Spleen (tissue), 11 donors: ENCODE results near the gene GRK5. TPM values are rescaled to one million over a fixed set of nuclear protein-coding genes. Genes with fewer than 3 reads are reported as not detected.
A peak's percentile ranks its signal among the peaks of the same experiment; 100 is the strongest.
"Not testable (repeated sequence)": the region's sequence is repeated elsewhere in the genome, so short reads cannot be mapped to it uniquely, and the experiment has no call there.

Experiments used
- DNase-seq: peaks from one replicate; pipeline ENCODE4 v3.0.0-alpha.2; 2020
- H3K27ac ChIP-seq, 8 donors: fragments of 200-600 bp; sonication (generic) in 7 of 8; 1 replicate in 4 of 8; 2 replicates in 4 of 8; pipeline versions ENCODE4 v1.5.0 to v1.8.0; 2016 to 2021; ENCODE audit warnings: inconsistent platforms in 4 of 8, mild to moderate bottlenecking in 4 of 8, moderate library complexity in 1 of 8
- H3K27me3 ChIP-seq, 7 donors: fragments of 200-600 bp; sonication (generic) in 6 of 7; replicated peaks in 1 of 7; 1 replicate in 4 of 7; 2 replicates in 3 of 7; pipeline versions ENCODE4 v1.5.0 to v1.8.0; 2016 to 2021; ENCODE audit warnings: inconsistent platforms in 3 of 7, mild to moderate bottlenecking in 1 of 7
- H3K36me3 ChIP-seq, 6 donors: fragments of 200-600 bp; sonication (generic) in 5 of 6; 1 replicate in 4 of 6; 2 replicates in 2 of 6; pipeline versions ENCODE4 v1.5.0 to v1.8.0; 2016 to 2021; ENCODE audit warnings: inconsistent platforms in 2 of 6
- H3K4me1 ChIP-seq, 6 donors: fragments of 200-600 bp; sonication (generic) in 5 of 6; 1 replicate in 3 of 6; 2 replicates in 3 of 6; pipeline versions ENCODE4 v1.5.0 to v1.8.0; 2016 to 2021; ENCODE audit warnings: inconsistent platforms in 3 of 6
- H3K4me3 ChIP-seq, 8 donors: fragments of 200-600 bp; sonication (generic) in 7 of 8; 1 replicate in 4 of 8; 2 replicates in 4 of 8; pipeline versions ENCODE4 v1.5.0 to v1.8.0; 2016 to 2021; ENCODE audit warnings: inconsistent platforms in 4 of 8, mild to moderate bottlenecking in 4 of 8, moderate library complexity in 2 of 8
- H3K9me3 ChIP-seq, 8 donors: fragments of 200-600 bp; sonication (generic) in 7 of 8; 1 replicate in 4 of 8; 2 replicates in 4 of 8; pipeline versions ENCODE4 v1.5.0 to v1.8.0; 2016 to 2021; ENCODE audit warnings: inconsistent platforms in 4 of 8
- CTCF ChIP-seq, 11 experiments: fragments of 200-600 bp in 7 of 11; fragments of 450-650 bp in 4 of 11; sonication (generic) in 4 of 11; IDR thresholded peaks in 8 of 11; conservative IDR thresholded peaks in 3 of 11; 1 replicate in 7 of 11; 2 replicates in 4 of 11; pipeline versions ENCODE4 v1.4.0 to v1.8.0; 2016 to 2021; ENCODE audit warnings: antibody characterized with exemption in 11 of 11, inconsistent platforms in 4 of 11, mild to moderate bottlenecking in 1 of 11
- POLR2A ChIP-seq, 3 donors: fragments of 450-650 bp; IDR thresholded peaks; one replicate each; pipeline ENCODE4 v1.5.1; 2017; ENCODE audit warnings: antibody characterized with exemption in 3 of 3, mild to moderate bottlenecking in 1 of 3
- POLR2AphosphoS5 ChIP-seq, 3 donors: sonication (generic); formaldehyde crosslinking; IDR thresholded peaks; one replicate each; pipeline ENCODE4 v1.5.1; 2017; ENCODE audit warnings: antibody characterized with exemption in 3 of 3
- WGBS, 5 donors: extraction: QIAGEN DNeasy Blood & Tissue Kit in 3 of 5; methylation state at CpG; one replicate each; pipeline versions ENCODE4 v1.1.5 to v1.1.7; 2013 to 2018; 5-methylcytosine and 5-hydroxymethylcytosine counted together
- intact Hi-C: fragments of 100-400 bp; cut with DNase I; formaldehyde crosslinking; loops from one replicate; pipeline ENCODE4 v1.15.0; 2023; ENCODE audit warnings: low total_unique reads
- polyA plus RNA-seq, 3 donors: library from polyadenylated mRNA; stranded (reverse); fragments of 200-250 nt; gene quantifications; one replicate each; pipeline ENCODE4 v1.2.1, GENCODE V29; 2013
- total RNA-seq, 7 donors: library from RNA; depleted of rRNA in 3 of 7; stranded (reverse); fragments of >200 nt in 3 of 7; fragmentation: NEBNext Ultra II Directional in 4 of 7; extraction: Animal tissue kit (Norgen Biotek cat#: 25700) in 4 of 7; gene quantifications; one replicate each; pipeline versions ENCODE4 v1.1.0 to v1.2.1, GENCODE V29; 2016 to 2021
- donor health status: healthy with polysubstance abuse.
- donor health status: DM: no; HTN: no; CAD: no; lungs with moderate emphysema.
- donor health status: DM: no; HTN: no; CAD: no.
- donor health status: Bipolar disorder and iron deficiency.
- donor health status: healthy.
- donor health status: DM: no; HTN: no; CAD: no.
- donor health status: DM: yes; HTN: yes; CAD: no.

Gene GRK5
- total and polyA plus RNA-seq, 10 donors: 15.5 to 85.2 (median 52.1) TPM

DNA sequence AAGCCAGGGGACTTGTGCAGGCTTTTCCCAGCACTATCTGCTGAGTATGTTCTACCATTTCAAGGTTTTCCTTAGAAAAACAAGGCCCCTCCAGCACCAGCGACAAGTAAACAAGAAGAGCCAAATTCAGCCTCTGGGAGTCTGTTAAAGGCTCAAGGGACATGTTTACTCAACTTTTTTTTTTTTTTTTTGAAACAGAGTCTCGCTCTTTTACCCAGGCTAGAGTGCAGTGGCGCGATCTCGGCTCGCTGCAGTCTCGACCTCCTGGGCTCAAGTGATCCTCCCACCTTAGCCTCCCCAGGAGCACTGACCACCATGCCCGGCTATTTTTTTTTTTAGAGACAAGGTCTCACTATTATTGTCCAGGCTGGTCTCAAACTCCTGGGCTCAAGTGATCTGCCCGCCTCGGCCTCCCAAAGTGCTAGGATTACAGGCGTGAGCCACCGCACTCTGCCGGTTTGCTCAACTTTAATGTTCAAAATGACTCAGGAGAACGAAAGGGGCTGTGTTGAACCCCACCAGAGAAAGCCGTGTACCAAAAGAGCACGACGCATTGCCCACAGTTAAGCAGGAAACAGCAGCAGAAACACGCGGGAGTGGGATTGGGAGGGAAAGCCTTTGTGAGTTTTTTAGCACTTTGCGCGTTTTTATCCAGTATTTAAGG lies 29.5 kb upstream of the GRK5 start:
- intact Hi-C loops: no loop called here

GRCh38 chr10:119178372-119179119 lies 28.8 kb upstream of the GRK5 start, which contains the start of gene PRDX3:
TSS of gene PRDX3 (minus strand) at chr10:119178812. CDS start at chr10:119178790, 22 bp downstream.
- peak within 1 kb of the TSS; percentile 69 to 85 (median 78) for H3K4me3 ChIP-seq
- peak; percentile 95 to 98 (median 97) for TF ChIP-seq POLR2AphosphoS5 (IDR thresholded peaks at IDR 0.05)
- TF ChIP-seq CTCF (IDR thresholded peaks at IDR 0.05 in 8 of 11, conservative IDR thresholded peaks at IDR 0.05 in 3 of 11): peak in 8 of 11 experiments; percentile 16 to 66 (median 48)
- TF ChIP-seq POLR2A (IDR thresholded peaks at IDR 0.05): peak in 2 of 3 donors; percentile 42 to 56
- peak; percentile 98 for DNase-seq
- H3K4me1 ChIP-seq: peaks cover 6 to 59% (median 29%) of the 10 kb centered on the region in 6 donors
- H3K27me3 ChIP-seq: no peaks in the 10 kb centered on the region
- intact Hi-C loops: no loop called here
- no peaks in the 10 kb centered on the region for H3K9me3 ChIP-seq
- peaks cover 0 to 35% (median 20%) of the 10 kb centered on the region in 6 donors for H3K36me3 ChIP-seq
- 0 to 1% (median 0%) methylated on average over 25 to 45 of the region's 45 CpGs for WGBS, 5 donors
- H3K27ac ChIP-seq: peak within 1 kb of the TSS; percentile 89 to 94 (median 92)

More for the DNA sequence above, 29.5 kb upstream of the GRK5 start:
- TF ChIP-seq CTCF (IDR thresholded peaks at IDR 0.05 in 8 of 11, conservative IDR thresholded peaks at IDR 0.05 in 3 of 11): no peak
- no peak for TF ChIP-seq POLR2A (IDR thresholded peaks at IDR 0.05)
- TF ChIP-seq POLR2AphosphoS5 (IDR thresholded peaks at IDR 0.05): no peak
- no peaks in the 10 kb centered on the region for H3K9me3 ChIP-seq
- H3K27me3 ChIP-seq: no peaks in the 10 kb centered on the region
- peak overlapping the region; percentile 69 to 85 (median 78) for H3K4me3 ChIP-seq
- DNase-seq: no peak
- peaks cover 0 to 43% (median 27%) of the 10 kb centered on the region in 6 donors for H3K36me3 ChIP-seq
- 23 to 25% (median 24%) methylated on average over 21 of the region's 21 CpGs for WGBS, 5 donors
- peak overlapping the region in 7 of 8 donors; percentile 89 to 94 (median 92) for H3K27ac ChIP-seq
- peaks cover 6 to 59% (median 29%) of the 10 kb centered on the region in 6 donors for H3K4me1 ChIP-seq

DNA sequence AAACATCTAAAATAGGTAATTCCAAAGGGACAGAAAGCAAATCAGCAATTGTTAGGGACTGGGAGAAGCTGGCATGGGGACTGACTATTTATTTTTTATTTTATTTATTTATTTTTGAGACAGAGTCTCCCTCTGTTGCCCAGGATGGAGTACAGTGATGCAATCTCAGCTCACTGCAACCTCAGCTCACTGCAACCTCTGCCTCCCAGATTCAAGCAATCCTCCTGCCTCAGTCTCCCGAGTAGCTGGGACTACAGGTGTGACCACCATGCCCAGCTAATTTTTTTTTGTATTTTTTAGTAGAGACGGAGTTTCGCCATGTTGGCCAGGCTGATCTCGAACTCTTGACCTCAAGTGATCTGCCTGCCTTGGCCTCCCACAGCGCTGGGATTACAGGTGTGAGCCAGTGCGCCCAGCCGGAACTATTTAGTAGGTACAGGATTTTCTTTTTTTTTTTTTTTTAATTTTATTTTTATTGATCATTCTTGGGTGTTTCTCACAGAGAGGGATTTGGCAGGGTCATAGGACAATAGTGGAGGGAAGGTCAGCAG lies 26.4 kb upstream of the GRK5 start:
- DNase-seq, intact Hi-C loops, H3K27ac ChIP-seq, H3K4me3 ChIP-seq, H3K9me3 ChIP-seq, H3K27me3 ChIP-seq: not testable (repeated sequence)
- peaks cover 6 to 39% (median 26%) of the 10 kb centered on the region in 6 donors for H3K4me1 ChIP-seq
- WGBS, 5 donors: 93 to 98% (median 95%) methylated on average over 7 of the region's 7 CpGs
- H3K36me3 ChIP-seq: peaks cover 0 to 12% (median 6%) of the 10 kb centered on the region in 6 donors

DNA sequence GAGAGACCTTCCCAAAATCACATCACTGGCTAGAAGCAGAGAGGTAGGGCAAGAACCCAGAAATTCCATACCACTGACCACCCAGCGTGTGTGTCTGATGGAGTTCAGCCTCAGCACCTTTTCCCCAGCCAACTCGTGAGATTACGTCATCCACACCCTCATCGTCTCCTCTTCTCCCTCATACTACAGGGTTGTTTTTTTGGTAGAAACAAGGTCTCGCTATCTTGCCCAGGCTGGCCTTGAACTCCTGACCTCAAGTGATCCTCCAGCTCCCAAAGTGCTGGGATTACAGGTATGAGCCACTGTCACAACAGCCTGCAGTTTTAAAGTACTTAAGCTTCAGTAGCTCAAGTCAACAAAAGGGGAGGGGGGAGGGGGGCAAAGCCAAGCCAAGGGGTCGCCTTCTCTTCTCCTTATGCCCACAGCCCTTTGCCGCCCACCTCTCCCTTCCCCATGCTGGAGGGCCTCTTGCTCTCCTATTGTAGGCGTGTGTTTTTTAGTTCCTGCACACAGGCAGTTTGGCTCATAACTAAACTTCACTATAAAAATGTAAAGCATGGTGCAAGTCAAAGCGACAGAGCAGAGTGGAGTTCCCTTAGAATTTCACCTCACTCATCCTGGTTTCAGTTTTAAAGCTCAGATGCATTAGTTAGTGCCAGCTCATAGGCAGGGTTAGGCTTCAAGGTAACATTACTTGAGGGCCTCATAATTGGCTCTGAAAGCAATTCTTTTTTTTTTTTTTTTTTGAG lies 23.5 kb upstream of the GRK5 start:
- TF ChIP-seq POLR2AphosphoS5 (IDR thresholded peaks at IDR 0.05): no peak
- no peak for TF ChIP-seq POLR2A (IDR thresholded peaks at IDR 0.05)
- no peak for TF ChIP-seq CTCF (IDR thresholded peaks at IDR 0.05 in 8 of 11, conservative IDR thresholded peaks at IDR 0.05 in 3 of 11)
- Histone ChIP-seq H3K36me3 (no peaks in the 10 kb centered on the region), H3K27me3 (no peaks in the 10 kb centered on the region), H3K4me1 (peaks cover 0 to 10% (median 5%) of the 10 kb centered on the region in 6 donors), H3K4me3 (no peak overlapping the region), H3K27ac (no peak overlapping the region), H3K9me3 (no peaks in the 10 kb centered on the region)
- intact Hi-C loops: no loop called here
- DNase-seq: no peak
- 68 to 79% (median 74%) methylated on average over 9 of the region's 9 CpGs for WGBS, 5 donors
